Ovary (tissue), 3 donors: ENCODE measurements around the gene TLR3.

Experiments used
- CTCF ChIP-seq, 3 donors: fragments of 450-650 bp in 2 of 3; fragments of 200-600 bp in 1 of 3; IDR thresholded peaks; one replicate each; pipeline versions ENCODE4 v1.5.1 to v1.8.0; 2016 to 2022; ENCODE audit warnings: antibody characterized with exemption in 3 of 3, mild to moderate bottlenecking in 1 of 3
- EP300 ChIP-seq: sonication (generic); formaldehyde crosslinking; IDR thresholded peaks from one replicate; pipeline ENCODE4 v1.6.1; 2017; ENCODE audit warnings: antibody characterized with exemption
- POLR2A ChIP-seq: fragments of 450-650 bp; IDR thresholded peaks from one replicate; pipeline ENCODE4 v1.6.1; 2017; ENCODE audit warnings: antibody characterized with exemption, mild to moderate bottlenecking, moderate library complexity
- donor health status: DM: no; HTN: no; CAD: no.

DNA sequence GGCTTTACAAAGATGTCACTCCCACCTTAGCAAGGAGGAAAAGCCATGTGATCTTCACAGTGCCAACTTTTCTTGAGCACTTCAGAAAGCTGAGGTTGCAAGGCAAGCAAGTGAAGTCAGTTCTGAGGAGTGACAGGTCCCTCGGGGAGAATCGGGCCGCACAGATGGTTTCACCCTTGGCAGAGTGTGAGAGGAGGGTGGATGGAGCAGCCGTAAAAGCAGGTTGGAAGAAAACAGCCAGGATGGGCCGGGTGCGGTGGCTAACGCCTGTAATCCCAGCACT, 43.6 kb upstream of the TLR3 start:
- TF ChIP-seq CTCF (IDR thresholded peaks at IDR 0.05), result no peak
- TF ChIP-seq POLR2A, result no peak
- TF ChIP-seq EP300, result no peak
